Large intestine (tissue), 3 donors: ENCODE data around the gene C3. TPM values are rescaled to one million over a fixed set of nuclear protein-coding genes. Genes with fewer than 3 reads are reported as not detected.

Experiments used
- DNase-seq, 2 donors: peaks; one replicate each; pipeline versions ENCODE4 v3.0.0 to v3.0.0-alpha.2; 2013
- H3K27ac ChIP-seq: one replicate; pipeline ENCODE4 v1.5.1; 2013; ENCODE audit warnings: low read length
- H3K27me3 ChIP-seq: 2 replicates; pipeline ENCODE4 v1.6.1; 2013; ENCODE audit warnings: low read length; ENCODE audit not compliant: control insufficient read depth, insufficient read depth
- H3K36me3 ChIP-seq: 2 replicates; pipeline ENCODE4 v1.6.1; 2013; ENCODE audit warnings: low read length; ENCODE audit not compliant: control insufficient read depth, insufficient read depth
- H3K4me1 ChIP-seq: one replicate; pipeline ENCODE4 v1.6.1; 2013; ENCODE audit warnings: low read length; ENCODE audit not compliant: control insufficient read depth, insufficient read depth
- H3K4me3 ChIP-seq: one replicate; pipeline ENCODE4 v1.5.1; 2013; ENCODE audit warnings: low read length
- H3K9me3 ChIP-seq: one replicate; pipeline ENCODE4 v1.6.1; 2013; ENCODE audit warnings: mild to moderate bottlenecking, low read depth, low read length, moderate library complexity; ENCODE audit not compliant: control insufficient read depth
- WGBS: methylation state at CpG from one replicate; pipeline ENCODE4 v1.1.5; 2013; ENCODE audit warnings: low lambda C conversion rate; ENCODE audit not compliant: insufficient coverage; 5-methylcytosine and 5-hydroxymethylcytosine counted together
- polyA plus RNA-seq: library from polyadenylated mRNA; unstranded; fragments of 120-200 nt; gene quantifications from one replicate; pipeline ENCODE4 v1.2.1, GENCODE V29; 2013

The C3 gene
- polyA plus RNA-seq, 1 donor: 79.1 TPM

- no peak for DNase-seq
- Histone ChIP-seq H3K9me3 (peaks cover 2% of the 10 kb centered on the region), H3K4me3 (no peak overlapping the region), H3K4me1 (peaks cover 20% of the 10 kb centered on the region), H3K27me3 (no peaks in the 10 kb centered on the region), H3K36me3 (peaks cover 24% of the 10 kb centered on the region), H3K27ac (peak overlapping the region; percentile 6)
- WGBS: no CpG with 5 or more reads among the region's 30 CpGs
Observed at GRCh38 chr19:6730941-6731670, 10.7 kb upstream of the C3 start.

- WGBS: no CpG with 5 or more reads among the region's 27 CpGs
- peak; percentile 80 to 90 for DNase-seq
- Histone ChIP-seq H3K36me3 (peaks cover 24% of the 10 kb centered on the region), H3K9me3 (peaks cover 2% of the 10 kb centered on the region), H3K4me1 (peaks cover 21% of the 10 kb centered on the region), H3K27me3 (no peaks in the 10 kb centered on the region), H3K4me3 (peak overlapping the region; percentile 57), H3K27ac (peak overlapping the region; percentile 87)
Observed at GRCh38 chr19:6730153-6730804, 9.8 kb upstream of the C3 start.

GRCh38 chr19:6729573-6730152, 9.2 kb upstream of the C3 start:
- H3K27ac ChIP-seq: peak overlapping the region; percentile 87
- no CpG with 5 or more reads among the region's 23 CpGs for WGBS
- no peaks in the 10 kb centered on the region for H3K27me3 ChIP-seq
- peak overlapping the region; percentile 57 for H3K4me3 ChIP-seq
- no peak for DNase-seq
- H3K36me3 ChIP-seq: peaks cover 24% of the 10 kb centered on the region
- peaks cover 2% of the 10 kb centered on the region for H3K9me3 ChIP-seq
- H3K4me1 ChIP-seq: peaks cover 28% of the 10 kb centered on the region

- Histone ChIP-seq H3K36me3 (peaks cover 18% of the 10 kb centered on the region), H3K27ac (no peak overlapping the region), H3K9me3 (peaks cover 2% of the 10 kb centered on the region), H3K4me3 (no peak overlapping the region), H3K27me3 (no peaks in the 10 kb centered on the region), H3K4me1 (peaks cover 25% of the 10 kb centered on the region)
- DNase-seq: no peak
- 63% methylated on average over 4 of the region's 8 CpGs for WGBS
Observed at GRCh38 chr19:6728346-6728745, 7.9 kb upstream of the C3 start.

- peak in 1 of 2 donors; percentile 46 for DNase-seq
Observed at GRCh38 chr19:6725513-6726231, 5.2 kb upstream of the C3 start.

GRCh38 chr19:6724631-6725492, 4.4 kb upstream of the C3 start:
- H3K4me1 ChIP-seq: peaks cover 49% of the 10 kb centered on the region
- peaks cover 2% of the 10 kb centered on the region for H3K9me3 ChIP-seq
- no peak for DNase-seq
- peak overlapping the region; percentile 16 for H3K27ac ChIP-seq
- H3K27me3 ChIP-seq: no peaks in the 10 kb centered on the region
- H3K4me3 ChIP-seq: no peak overlapping the region
- no peaks in the 10 kb centered on the region for H3K36me3 ChIP-seq
- WGBS: 78% methylated on average over 6 of the region's 15 CpGs

More at GRCh38 chr19:6725513-6726231, 5.2 kb upstream of the C3 start:
- H3K4me1 ChIP-seq: peaks cover 43% of the 10 kb centered on the region
- peaks cover 2% of the 10 kb centered on the region for H3K9me3 ChIP-seq
- H3K36me3 ChIP-seq: no peaks in the 10 kb centered on the region
- no peak overlapping the region for H3K4me3 ChIP-seq
- H3K27me3 ChIP-seq: no peaks in the 10 kb centered on the region
- peak overlapping the region; percentile 16 for H3K27ac ChIP-seq
- WGBS: 0% methylated on average over 1 of the region's 16 CpGs

GRCh38 chr19:6723738-6724137, 3.3 kb upstream of the C3 start:
- no peaks in the 10 kb centered on the region for H3K27me3 ChIP-seq
- WGBS: no CpG with 5 or more reads among the region's 5 CpGs
- H3K27ac ChIP-seq: no peak overlapping the region
- no peak for DNase-seq
- peaks cover 2% of the 10 kb centered on the region for H3K9me3 ChIP-seq
- H3K4me1 ChIP-seq: peaks cover 43% of the 10 kb centered on the region
- H3K36me3 ChIP-seq: no peaks in the 10 kb centered on the region
- H3K4me3 ChIP-seq: no peak overlapping the region

GRCh38 chr19:6723108-6723618, 2.7 kb upstream of the C3 start:
- WGBS: no CpG with 5 or more reads among the region's 13 CpGs
- DNase-seq: peak in 1 of 2 donors; percentile 64
- no peaks in the 10 kb centered on the region for H3K27me3 ChIP-seq
- H3K27ac ChIP-seq: peak overlapping the region; percentile 45
- peaks cover 2% of the 10 kb centered on the region for H3K9me3 ChIP-seq
- peaks cover 43% of the 10 kb centered on the region for H3K4me1 ChIP-seq
- H3K4me3 ChIP-seq: no peak overlapping the region
- no peaks in the 10 kb centered on the region for H3K36me3 ChIP-seq

GRCh38 chr19:6721773-6722172, 1.3 kb upstream of the C3 start:
- no peak overlapping the region for H3K27ac ChIP-seq
- peaks cover 43% of the 10 kb centered on the region for H3K4me1 ChIP-seq

More at GRCh38 chr19:6721773-6722172, 1.3 kb upstream of the C3 start:
- Histone ChIP-seq H3K27me3 (no peaks in the 10 kb centered on the region), H3K9me3 (no peaks in the 10 kb centered on the region), H3K4me3 (no peak overlapping the region), H3K36me3 (no peaks in the 10 kb centered on the region)
- no peak for DNase-seq
- 100% methylated on average over 1 of the region's 5 CpGs for WGBS
